GM21786 (cell line): ENCODE data around the gene SETD2.
A peak's percentile ranks its signal among the peaks of the same experiment; 100 is the strongest.
"Not testable (repeated sequence)": the region's sequence is repeated elsewhere in the genome, so short reads cannot be mapped to it uniquely, and the experiment has no call there.

Experiments used
- ATAC-seq: cut with Tn5 transposase; IDR thresholded peaks from one replicate; pipeline ENCODE4 v1.9.1; 2021; ENCODE audit not compliant: unreplicated experiment

The SETD2 gene

DNA sequence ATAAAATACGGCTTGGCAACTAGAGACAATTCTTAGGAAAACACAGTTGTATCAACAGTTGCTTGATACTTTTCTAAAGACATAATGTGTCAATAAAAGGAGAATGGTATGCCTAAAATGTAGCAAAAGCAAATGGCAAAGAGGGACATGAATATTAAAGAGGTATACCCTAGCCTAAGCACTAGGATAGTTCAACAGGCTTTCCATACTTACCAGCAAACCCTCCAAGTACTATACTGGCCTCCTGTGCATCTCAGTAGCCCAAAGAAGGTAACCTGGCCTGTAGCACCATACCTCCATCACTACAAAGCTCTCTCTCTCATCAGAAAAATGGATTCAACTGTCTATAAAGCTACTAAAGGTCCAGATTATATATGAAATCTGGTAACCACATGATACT, 7.5 kb downstream of the SETD2 start:
- no peak for ATAC-seq

- no peak for ATAC-seq
Measured at GRCh38 chr3:47152578-47152977, 11.3 kb downstream of the SETD2 start.

DNA sequence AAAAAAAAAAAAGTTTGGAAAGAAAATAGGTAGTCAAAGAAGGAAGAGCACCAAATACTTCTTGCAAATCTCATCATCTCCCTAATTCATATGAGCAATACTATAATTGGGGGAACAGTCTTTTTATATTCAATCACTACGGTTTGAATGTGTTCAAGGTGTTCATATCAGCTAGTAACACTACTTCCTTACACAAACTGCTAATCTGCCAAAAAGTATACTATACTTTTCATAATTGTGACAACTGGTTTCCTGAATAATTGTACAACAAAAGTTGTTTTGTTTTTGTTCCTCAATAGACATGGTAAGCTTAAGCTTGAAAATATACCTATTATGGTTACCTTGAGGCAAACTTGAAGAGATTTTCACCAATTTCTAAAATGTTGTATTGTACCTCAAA, 12.1 kb downstream of the SETD2 start:
- ATAC-seq, result no peak

DNA sequence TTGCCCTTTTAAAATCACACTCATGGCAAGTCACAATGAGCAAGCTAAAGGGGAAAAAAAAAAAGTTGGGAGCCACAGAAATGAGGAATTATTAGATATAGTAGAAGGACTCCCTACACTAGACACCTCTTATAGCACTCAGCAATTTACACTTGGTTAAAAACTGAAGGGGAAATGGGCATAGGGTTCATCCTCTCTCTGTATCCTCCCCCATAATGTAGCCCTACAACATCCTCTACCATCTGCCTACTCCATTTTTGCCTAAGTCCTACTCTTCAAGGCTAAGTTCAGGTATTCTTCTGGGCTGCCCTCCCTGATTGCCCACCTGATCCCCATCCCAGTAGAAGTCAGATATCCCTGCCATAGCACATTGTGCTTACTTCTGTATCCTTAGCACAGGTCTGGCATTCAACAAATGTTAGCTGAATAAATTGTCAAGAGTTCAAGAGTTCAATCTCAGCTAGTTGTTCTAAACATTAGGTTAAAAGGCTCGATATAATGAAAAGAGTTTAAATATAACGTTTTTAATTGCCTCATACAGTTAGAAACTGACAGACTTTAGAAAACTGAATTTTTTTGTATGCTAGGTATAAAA, 14.5 kb downstream of the SETD2 start:
- no peak for ATAC-seq

DNA sequence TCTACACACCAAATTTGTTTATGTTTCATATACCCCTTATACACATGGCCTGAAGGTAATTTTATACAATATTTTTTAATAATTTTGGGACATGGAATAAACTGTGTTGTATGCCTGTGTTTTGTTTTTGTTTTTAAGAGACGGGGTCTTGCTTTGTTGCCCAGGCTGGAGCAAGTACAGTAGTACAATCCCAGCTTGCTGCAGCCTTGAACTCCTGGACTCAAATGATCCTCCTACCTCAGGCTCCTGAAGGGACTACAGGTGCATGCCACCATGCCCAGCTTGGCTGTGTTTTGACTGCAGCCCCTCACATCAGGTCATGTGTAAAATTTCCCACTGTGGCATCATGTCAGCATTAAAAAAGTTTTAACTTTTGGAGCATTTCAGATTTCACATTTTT, 18.6 kb downstream of the SETD2 start:
- ATAC-seq, result no peak

- no peak for ATAC-seq
Measured at GRCh38 chr3:47143068-47143467, 20.8 kb downstream of the SETD2 start.

DNA sequence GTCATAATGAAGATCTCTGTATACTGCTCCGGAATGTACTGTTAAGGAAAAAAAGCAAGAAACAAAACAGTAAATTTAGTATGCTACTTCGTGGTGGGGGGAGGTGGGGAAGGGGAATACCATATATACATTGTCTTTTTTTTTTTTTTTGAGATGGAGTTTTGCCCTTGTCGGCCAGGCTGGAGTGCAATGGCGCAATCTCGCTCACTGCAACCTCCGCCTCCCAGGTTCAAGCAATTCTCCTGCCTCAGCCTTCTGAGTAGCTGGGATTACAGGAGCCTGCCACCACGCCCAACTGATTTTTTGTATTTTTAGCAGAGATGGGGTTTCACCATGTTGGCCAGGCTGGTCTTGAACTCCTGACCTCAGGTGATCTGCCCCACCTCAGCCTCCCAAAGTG, 21.4 kb downstream of the SETD2 start:
- not testable (repeated sequence) for ATAC-seq

GRCh38 chr3:47140973-47141461, 22.9 kb downstream of the SETD2 start:
- peak; percentile 88 for ATAC-seq

DNA sequence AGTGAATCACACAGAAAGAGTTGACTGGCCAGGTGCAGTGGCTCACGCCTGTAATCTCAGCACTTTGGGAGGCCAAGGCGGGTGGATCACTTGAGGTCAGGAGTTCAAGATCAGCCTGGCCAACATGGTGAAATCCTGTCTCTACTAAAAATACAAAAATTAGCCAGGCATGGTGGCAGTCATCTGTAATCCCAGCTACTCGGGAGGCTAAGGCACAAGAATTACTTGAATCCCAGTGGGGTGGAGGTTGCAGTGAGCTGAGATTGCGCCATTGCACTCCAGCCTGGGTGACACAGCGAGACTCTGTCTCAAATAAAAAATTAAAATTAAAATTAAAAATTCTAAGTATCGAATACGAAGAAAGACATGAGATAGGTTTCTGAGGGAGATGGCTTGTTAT, 23.4 kb downstream of the SETD2 start:
- not testable (repeated sequence) for ATAC-seq

DNA sequence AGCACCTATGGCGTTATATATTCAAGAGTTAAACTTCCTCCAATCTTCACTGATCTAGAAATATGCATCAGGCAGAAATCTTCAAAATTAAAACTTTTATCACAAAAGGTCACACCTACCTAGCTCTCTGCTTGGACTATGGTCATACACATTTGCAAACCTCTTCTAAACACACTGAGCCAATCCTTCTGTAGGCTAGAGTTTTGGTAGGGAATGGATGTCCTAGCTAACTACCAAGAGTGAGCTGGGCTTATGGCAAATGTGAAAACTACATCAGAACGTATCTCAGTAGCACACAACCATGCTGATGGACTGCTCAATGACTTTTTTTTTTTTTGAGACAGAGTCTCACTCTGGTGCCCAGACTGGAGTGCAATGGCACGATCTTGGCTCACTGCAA, 29.6 kb downstream of the SETD2 start:
- no peak for ATAC-seq

DNA sequence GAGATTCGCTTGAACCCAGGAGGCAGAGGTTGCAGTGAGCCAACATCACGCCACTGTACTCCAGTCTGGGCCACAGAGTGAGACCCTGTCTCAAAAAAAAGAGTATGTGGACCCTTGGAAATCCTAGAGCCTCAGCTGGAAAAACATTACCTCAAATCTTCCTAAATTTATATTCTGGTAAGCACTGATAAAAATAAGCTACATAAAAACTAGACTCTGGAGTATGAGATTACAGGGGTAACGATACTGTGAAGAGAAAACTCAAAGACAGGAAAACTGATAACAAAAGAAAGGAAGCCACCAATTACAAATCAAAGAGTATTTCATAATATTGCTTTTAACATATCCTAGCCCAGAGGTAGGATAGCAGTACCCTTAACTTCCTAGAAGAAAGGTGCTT, 30.3 kb downstream of the SETD2 start:
- no peak for ATAC-seq

GRCh38 chr3:47130557-47130956, 33.4 kb downstream of the SETD2 start:
- ATAC-seq, result no peak

- ATAC-seq, result no peak
Measured at GRCh38 chr3:47128137-47128536, 35.8 kb downstream of the SETD2 start.

- no peak for ATAC-seq
Measured at GRCh38 chr3:47123857-47124256, 40.1 kb downstream of the SETD2 start.

GRCh38 chr3:47121409-47121808, 42.5 kb downstream of the SETD2 start:
- ATAC-seq, result no peak

DNA sequence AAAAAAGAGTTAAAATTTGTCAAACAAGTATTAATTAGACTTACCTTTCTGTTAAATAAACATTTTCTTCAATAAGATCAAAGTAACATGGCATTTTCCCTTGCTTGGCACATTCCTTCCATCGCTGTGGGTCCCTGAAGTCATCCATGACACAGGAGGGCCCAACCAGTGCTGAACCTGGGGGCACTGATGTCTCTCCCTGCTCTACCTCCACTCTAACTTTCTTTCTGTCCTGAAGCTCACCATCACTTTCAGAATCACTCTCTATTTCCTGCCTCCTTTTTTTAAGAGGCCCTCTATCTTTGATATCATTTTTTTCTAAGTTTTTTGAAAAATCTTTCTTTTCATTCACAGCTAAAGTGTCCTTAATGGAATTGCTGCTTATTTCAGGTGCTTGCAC, 43.8 kb downstream of the SETD2 start:
- ATAC-seq, result no peak

DNA sequence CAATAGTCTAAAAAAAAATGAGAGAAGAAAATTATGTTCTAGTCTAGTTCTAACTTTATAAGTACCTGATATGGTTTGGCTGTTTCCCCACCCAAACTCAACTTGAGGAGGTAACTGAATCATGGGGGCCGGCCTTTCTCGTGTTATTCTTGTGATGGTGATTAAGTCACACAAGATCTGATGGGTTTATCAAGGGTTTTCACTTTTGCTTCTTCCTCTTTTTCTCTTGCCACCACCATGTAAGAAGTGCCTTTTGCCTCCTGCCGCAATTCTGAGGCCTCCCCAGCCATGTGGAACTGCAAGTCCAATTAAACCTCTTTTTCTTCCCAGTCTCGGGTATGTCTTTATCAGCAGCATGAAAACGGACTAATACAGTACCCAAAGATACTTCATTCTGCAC, 44.5 kb downstream of the SETD2 start:
- ATAC-seq, result not testable (repeated sequence)

DNA sequence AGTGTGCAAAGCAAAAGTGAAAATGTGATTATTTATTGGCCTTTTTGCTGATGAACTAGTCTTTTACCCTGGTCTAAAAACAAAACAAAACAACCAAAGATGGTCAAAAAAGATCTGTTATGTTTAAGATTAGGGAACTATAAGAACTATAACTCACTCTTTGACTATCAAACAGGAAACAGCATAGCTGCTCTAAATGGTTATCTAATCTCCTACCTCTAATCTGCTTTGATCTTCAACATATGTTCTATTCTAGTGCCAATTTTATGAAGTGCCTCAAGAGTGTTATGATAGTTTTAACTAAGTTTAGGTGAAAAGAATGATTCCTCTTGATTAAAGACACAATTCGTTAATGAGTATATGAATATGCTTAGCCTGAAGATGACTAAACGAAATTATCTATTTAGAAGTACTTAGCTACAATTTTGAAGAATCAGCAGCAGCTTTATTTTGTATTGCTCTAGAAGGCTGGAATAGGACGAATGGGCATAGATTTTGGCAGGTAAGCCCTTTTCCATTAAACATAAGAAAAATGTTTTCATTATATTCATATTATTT, 46.0 kb downstream of the SETD2 start:
- no peak for ATAC-seq

GRCh38 chr3:47115524-47115923, 48.4 kb downstream of the SETD2 start:
- ATAC-seq, result not testable (repeated sequence)

DNA sequence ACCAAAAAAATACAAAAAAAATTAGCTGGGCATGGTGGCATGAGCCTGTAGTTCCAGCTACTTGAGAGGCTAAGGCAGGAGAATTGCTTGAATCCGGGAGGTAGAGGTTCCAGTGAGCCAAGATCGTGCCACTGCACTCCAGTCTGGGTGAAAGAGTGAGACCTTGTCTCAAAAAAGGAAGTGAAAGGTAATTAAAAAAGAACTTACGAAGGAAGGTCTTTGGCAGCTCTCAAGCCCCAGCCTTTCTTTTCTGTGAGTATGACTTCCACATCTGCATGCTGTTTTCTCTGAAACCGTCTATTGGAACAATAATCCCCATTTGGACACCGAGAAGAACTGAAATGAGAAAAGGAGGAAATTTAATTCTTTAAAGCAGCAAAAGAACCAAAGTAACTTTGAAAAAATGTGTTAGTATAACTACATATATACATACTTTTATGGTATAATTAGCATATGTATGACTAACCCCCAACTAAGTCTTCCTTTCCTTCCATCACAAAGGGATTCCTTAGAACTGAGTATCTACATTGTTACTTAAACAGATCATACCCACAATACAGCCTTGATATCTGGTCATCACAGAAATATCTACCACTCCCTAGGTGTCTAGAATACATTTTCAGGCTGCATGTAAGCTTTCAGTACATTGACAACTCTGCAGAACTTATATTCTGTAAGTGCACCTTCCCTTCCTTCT, 50.1 kb downstream of the SETD2 start:
- ATAC-seq, result no peak

DNA sequence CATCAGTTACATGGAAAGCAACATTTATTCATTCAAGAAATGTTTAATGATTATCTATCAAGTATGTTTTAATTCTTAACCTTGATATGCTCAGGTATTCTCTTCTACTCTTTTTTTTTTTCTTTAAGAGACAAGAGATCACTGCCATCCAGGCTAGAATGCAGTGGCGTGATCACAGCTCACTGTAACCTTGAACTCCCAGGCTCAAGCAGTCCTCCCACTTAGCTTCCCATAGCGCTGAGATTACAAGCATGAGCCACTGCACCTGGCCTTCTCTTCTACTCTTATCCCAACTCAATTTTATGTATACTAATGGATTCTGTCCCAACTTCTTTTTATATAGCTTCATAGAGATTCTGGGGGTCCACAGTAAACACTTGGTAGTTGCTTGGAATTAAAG, 50.9 kb downstream of the SETD2 start:
- no peak for ATAC-seq

DNA sequence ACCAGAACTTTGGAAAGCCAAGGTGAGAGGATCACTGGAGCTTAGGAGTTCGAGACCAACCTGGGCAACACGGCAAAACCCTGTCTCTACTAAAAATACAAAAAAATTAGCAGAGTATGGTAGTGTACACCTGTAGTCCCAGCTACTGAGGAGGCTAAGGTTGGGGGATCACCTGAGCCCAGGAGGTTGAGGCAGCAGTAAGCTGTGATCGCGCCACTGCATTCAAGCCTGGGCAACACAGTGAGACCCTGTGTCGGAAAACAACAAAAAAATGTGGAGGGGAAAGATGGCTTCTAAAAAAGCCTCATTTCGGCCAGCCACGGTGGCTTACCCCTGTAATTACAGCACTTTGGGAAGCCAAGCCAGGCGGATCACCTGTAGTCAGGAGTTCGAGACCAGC, 54.5 kb downstream of the SETD2 start:
- ATAC-seq, result no peak

- no peak for ATAC-seq
Measured at GRCh38 chr3:47108546-47108945, 55.4 kb downstream of the SETD2 start.
